Mucosa of rectum (tissue), 2 donors: Measurements from ENCODE around the gene ZNF358.

Experiments used
- H3K27ac ChIP-seq, 2 donors: one replicate each; pipeline ENCODE4 v1.7.0; 2013; ENCODE audit warnings: inconsistent platforms in 2 of 2, low read depth in 2 of 2, low read length in 2 of 2
- H3K27me3 ChIP-seq, 2 donors: one replicate each; pipeline ENCODE4 v1.7.0; 2013; ENCODE audit warnings: low read length in 2 of 2; ENCODE audit not compliant: control insufficient read depth in 2 of 2, insufficient read depth in 2 of 2
- H3K36me3 ChIP-seq, 2 donors: one replicate each; pipeline ENCODE4 v1.7.0; 2013; ENCODE audit warnings: low read length in 2 of 2; ENCODE audit not compliant: control insufficient read depth in 2 of 2, insufficient read depth in 2 of 2
- H3K4me1 ChIP-seq, 2 donors: one replicate each; pipeline ENCODE4 v1.7.0; 2013; ENCODE audit warnings: low read length in 2 of 2, mild to moderate bottlenecking in 1 of 2; ENCODE audit not compliant: control insufficient read depth in 2 of 2, insufficient read depth in 2 of 2
- H3K4me3 ChIP-seq, 2 donors: one replicate each; pipeline ENCODE4 v1.7.0; 2013; ENCODE audit warnings: low read length in 2 of 2
- H3K9ac ChIP-seq, 2 donors: one replicate each; pipeline ENCODE4 v1.7.0; 2013; ENCODE audit warnings: low read length in 2 of 2, low read depth in 1 of 2, mild to moderate bottlenecking in 1 of 2
- H3K9me3 ChIP-seq, 2 donors: one replicate each; pipeline ENCODE4 v1.7.0; 2013; ENCODE audit warnings: low read length in 2 of 2; ENCODE audit not compliant: control insufficient read depth in 2 of 2
- donor health status: healthy.
- donor health status: Normal muscosa, but diverticular disease.

The ZNF358 gene

GRCh38 chr19:7519361-7520130 lies 3.6 kb downstream of the ZNF358 start:
- no peaks in the 10 kb centered on the region for H3K9me3 ChIP-seq
- no peak overlapping the region for H3K4me3 ChIP-seq
- no peak overlapping the region for H3K27ac ChIP-seq
- H3K9ac ChIP-seq, result no peak overlapping the region
- no peaks in the 10 kb centered on the region for H3K27me3 ChIP-seq
- peaks cover 26 to 33% of the 10 kb centered on the region in 2 donors for H3K4me1 ChIP-seq
- peaks cover 0 to 3% of the 10 kb centered on the region in 2 donors for H3K36me3 ChIP-seq

- Histone ChIP-seq H3K27me3 (no peaks in the 10 kb centered on the region), H3K36me3 (peaks cover 0 to 4% of the 10 kb centered on the region in 2 donors), H3K9me3 (no peaks in the 10 kb centered on the region), H3K4me3 (no peak overlapping the region), H3K9ac (no peak overlapping the region), H3K4me1 (peaks cover 25 to 30% of the 10 kb centered on the region in 2 donors), H3K27ac (no peak overlapping the region)
Measured at GRCh38 chr19:7520131-7521051, 4.5 kb downstream of the ZNF358 start.

GRCh38 chr19:7521551-7522071 lies 5.7 kb downstream of the ZNF358 start:
- H3K27me3 ChIP-seq, result no peaks in the 10 kb centered on the region
- H3K4me3 ChIP-seq, result peak overlapping the region; percentile 51 to 83
- peak overlapping the region in 1 of 2 donors; percentile 72 for H3K9ac ChIP-seq
- H3K27ac ChIP-seq, result peak overlapping the region in 1 of 2 donors; percentile 70
- peaks cover under 1 to 12% of the 10 kb centered on the region in 2 donors for H3K36me3 ChIP-seq
- peaks cover 19 to 25% of the 10 kb centered on the region in 2 donors for H3K4me1 ChIP-seq
- no peaks in the 10 kb centered on the region for H3K9me3 ChIP-seq

- H3K9ac ChIP-seq, result peak within 1 kb of the TSS; percentile 66 to 72
Measured at GRCh38 chr19:7522072-7522922, 6.4 kb downstream of the ZNF358 start, which contains the start of gene MCOLN1. MCOLN1 (plus strand) TSS chr19:7522624; CDS start chr19:7522751, 127 bp downstream.

GRCh38 chr19:7522923-7523667 lies 7.2 kb downstream of the ZNF358 start:
- no peaks in the 10 kb centered on the region for H3K9me3 ChIP-seq
- peak overlapping the region; percentile 61 to 70 for H3K27ac ChIP-seq
- H3K27me3 ChIP-seq, result no peaks in the 10 kb centered on the region
- H3K9ac ChIP-seq, result peak overlapping the region; percentile 66 to 72
- H3K4me3 ChIP-seq, result peak overlapping the region; percentile 76 to 83
- peaks cover 16 to 20% of the 10 kb centered on the region in 2 donors for H3K4me1 ChIP-seq
- H3K36me3 ChIP-seq, result peaks cover 4 to 15% of the 10 kb centered on the region in 2 donors

More at GRCh38 chr19:7522072-7522922, 6.4 kb downstream of the ZNF358 start, which contains the start of gene MCOLN1:
- Histone ChIP-seq H3K27ac (peak within 1 kb of the TSS; percentile 61 to 70), H3K27me3 (no peaks in the 10 kb centered on the region), H3K4me3 (peak within 1 kb of the TSS; percentile 76 to 83), H3K36me3 (peaks cover 2 to 15% of the 10 kb centered on the region in 2 donors), H3K9me3 (no peaks in the 10 kb centered on the region), H3K4me1 (peaks cover 16 to 20% of the 10 kb centered on the region in 2 donors)

GRCh38 chr19:7524523-7524922 lies 8.6 kb downstream of the ZNF358 start:
- Histone ChIP-seq H3K4me1 (peaks cover 16 to 20% of the 10 kb centered on the region in 2 donors), H3K27me3 (no peaks in the 10 kb centered on the region), H3K4me3 (no peak overlapping the region), H3K36me3 (peaks cover 5 to 24% of the 10 kb centered on the region in 2 donors), H3K27ac (no peak overlapping the region), H3K9ac (no peak overlapping the region), H3K9me3 (no peaks in the 10 kb centered on the region)

- Histone ChIP-seq H3K9ac (no peak overlapping the region), H3K27me3 (no peaks in the 10 kb centered on the region), H3K4me1 (peaks cover 16 to 20% of the 10 kb centered on the region in 2 donors), H3K9me3 (no peaks in the 10 kb centered on the region), H3K4me3 (no peak overlapping the region), H3K27ac (no peak overlapping the region), H3K36me3 (peaks cover 7 to 25% of the 10 kb centered on the region in 2 donors)
Measured at GRCh38 chr19:7524992-7525739, 9.3 kb downstream of the ZNF358 start.

- peaks cover 7 to 24% of the 10 kb centered on the region in 2 donors for H3K36me3 ChIP-seq
- H3K4me1 ChIP-seq, result peaks cover 16 to 20% of the 10 kb centered on the region in 2 donors
- H3K9ac ChIP-seq, result no peak overlapping the region
- no peaks in the 10 kb centered on the region for H3K27me3 ChIP-seq
- H3K9me3 ChIP-seq, result no peaks in the 10 kb centered on the region
- H3K27ac ChIP-seq, result no peak overlapping the region
- no peak overlapping the region for H3K4me3 ChIP-seq
Measured at GRCh38 chr19:7526059-7526929, 10.4 kb downstream of the ZNF358 start.
